ENCODE results near the gene TTLL10.
"Not testable (repeated sequence)": the region's sequence is repeated elsewhere in the genome, so short reads cannot be mapped to it uniquely, and the experiment has no call there.

The TTLL10 gene

DNA sequence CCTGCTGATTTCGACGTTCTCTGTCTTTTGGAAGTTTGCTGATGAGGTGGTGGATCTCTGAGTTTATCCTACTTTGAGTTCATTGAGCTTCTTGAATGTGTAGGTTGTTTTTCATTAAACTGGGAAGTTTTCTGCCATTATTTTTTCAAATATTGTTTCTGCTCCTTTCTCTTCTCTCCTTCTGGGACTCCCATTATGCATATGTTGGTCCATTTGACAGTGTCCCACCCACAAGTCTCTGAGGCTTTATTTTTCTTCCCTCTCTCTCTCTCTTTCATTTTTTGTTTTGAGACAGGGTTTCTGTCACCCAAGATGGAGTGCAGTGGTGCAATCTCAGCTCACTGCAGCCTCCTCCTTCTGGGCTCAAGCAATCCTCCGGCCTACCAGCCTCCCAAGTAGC, 21.0 kb downstream of the TTLL10 start:
- DNase-seq (ENCODE audit: low spot score), result no peak

DNA sequence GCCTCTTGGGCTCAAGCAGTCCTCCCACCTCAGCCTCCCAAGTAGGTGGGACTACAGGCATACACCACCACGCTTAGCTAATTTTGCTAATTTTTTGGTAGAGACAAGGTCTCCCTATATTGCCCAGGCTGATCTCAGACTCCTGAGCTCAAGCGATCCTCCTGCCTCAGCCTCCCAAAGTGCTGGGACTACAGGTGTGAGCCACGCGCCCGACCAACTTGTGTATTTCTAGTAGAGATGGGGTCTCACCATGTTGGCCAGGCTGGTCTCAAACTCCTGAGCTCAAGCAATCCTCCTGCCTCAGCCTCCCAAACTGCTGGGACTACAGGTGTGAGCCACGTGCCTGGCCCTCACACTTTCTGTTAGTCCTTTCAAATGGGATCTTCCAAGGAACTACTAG, 22.0 kb downstream of the TTLL10 start:
- DNase-seq (ENCODE audit: low spot score), result not testable (repeated sequence)

DNA sequence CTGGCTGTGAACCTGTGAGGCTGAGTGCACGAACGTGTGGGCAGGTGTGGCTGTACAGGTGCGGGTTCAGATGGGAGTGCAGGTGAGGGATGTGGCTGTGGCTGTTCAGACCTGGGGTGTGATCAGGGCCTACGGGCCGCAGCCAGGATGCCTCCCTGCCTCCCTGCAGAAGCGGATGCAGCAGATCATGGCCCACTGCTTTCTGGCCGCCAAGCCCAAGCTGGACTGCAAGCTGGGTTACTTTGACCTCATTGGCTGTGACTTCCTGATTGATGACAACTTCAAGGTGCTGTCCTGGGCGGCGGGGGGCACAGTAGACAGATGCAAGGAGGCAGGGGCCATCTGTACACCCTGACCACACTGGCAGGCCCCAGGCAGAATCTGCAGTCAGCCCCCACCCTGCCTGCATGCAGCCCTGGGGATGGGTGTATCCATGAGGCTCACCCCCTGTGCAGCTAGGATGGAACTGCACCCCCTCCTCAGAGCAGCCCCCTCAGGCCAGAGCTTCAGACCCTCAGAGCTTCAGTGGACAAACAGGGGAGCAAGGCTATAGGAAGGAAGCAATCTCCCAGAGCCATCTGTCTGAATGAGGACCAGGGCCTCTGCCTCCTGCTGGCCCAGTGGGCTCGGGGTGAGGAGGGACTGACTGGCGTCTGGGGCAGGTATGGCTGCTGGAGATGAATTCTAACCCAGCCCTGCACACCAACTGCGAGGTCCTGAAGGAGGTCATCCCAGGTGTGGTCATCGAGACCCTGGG, 22.9 kb downstream of the TTLL10 start:
- DNase-seq (ENCODE audit: low spot score), result no peak

DNA sequence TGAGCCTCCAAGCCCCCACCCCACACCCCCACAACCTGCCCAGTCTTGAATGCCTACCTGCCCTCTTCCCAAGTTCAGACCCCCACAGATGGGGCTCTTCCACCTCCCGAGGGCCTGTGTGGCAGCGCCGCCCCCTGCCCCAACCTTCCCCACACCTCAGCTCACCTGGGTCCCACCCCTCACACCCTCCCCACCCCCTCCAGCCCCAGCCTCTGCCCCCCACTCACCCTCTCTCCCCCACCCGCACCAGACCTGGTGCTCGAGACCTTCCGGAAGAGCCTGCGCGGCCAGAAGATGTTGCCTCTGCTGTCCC, 23.5 kb downstream of the TTLL10 start:
- no peak for DNase-seq (ENCODE audit: low spot score)

DNA sequence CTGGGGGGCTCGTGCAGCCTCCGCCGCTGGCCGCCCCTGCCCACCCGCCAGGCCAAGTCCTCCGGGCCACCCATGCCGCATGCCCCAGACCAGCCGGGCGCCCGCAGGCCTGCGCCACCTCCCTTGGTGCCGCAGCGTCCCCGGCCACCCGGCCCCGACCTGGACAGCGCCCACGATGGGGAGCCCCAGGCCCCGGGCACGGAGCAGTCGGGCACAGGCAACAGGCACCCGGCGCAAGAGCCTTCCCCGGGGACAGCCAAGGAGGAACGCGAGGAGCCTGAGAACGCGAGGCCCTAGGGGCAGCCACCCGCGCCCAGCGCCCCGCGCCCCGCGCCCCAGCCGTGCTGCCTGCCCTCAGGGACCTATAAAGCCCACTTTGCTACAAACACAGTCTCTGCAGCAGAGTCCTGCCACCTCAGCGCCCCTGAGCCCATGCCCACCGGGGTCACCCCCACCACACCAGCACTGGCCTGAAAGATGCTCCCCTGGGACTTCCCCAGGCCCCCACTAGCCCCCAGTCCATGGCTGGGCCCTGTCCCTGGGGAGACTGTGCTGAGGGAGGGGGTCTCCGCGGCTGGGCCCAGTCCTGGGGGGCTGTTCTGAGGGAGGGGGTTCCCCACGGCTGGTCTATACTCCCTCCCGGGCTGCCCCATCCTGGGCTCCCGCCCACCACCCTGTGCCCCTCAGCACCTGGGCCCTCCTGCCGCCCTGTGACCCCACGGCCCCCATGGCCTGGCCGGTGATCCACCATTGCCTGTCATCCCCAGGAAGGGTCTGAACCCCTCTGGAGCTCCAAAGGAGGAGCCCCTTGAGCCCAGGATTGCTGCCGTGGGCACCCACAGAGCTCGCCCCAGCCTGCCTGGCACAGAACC, 24.1 kb downstream of the TTLL10 start:
- DNase-seq (ENCODE audit: low spot score), result no peak

DNA sequence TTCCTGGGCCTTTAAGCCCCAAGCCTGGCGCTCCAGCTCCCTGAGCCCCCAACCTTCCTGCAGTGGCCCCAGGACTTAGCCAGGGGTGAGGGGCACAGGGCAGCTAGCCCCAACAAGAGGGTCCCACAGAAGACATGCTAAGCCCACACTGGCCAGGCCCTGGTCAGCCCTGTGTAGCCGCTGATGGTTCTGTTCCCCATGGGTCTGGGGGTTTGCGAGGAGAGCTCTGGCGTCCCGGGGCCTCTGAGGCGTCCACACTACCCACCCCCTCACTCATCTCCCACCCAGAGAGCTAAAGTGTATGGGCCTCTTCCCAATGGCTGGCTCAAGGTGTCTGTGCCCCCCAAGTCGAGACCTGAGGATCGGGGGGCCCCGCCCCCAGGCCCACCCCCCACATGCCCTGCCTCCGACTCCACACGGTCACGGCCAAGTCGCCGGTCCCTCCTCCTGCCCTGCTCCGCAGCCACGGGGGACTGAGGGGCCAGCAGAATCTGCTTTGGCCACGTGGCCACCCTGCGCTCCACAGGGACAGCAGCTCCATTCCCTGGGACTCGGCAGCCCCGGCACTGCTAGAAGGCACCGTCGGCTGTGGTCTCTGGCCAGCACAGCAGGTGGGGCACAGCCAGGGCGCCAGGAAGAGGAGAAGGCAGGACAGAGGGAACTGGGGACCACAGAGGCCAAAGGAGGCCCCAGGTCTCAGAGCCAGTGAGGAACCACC, 24.9 kb downstream of the TTLL10 start:
- no peak for DNase-seq (ENCODE audit: low spot score)

DNA sequence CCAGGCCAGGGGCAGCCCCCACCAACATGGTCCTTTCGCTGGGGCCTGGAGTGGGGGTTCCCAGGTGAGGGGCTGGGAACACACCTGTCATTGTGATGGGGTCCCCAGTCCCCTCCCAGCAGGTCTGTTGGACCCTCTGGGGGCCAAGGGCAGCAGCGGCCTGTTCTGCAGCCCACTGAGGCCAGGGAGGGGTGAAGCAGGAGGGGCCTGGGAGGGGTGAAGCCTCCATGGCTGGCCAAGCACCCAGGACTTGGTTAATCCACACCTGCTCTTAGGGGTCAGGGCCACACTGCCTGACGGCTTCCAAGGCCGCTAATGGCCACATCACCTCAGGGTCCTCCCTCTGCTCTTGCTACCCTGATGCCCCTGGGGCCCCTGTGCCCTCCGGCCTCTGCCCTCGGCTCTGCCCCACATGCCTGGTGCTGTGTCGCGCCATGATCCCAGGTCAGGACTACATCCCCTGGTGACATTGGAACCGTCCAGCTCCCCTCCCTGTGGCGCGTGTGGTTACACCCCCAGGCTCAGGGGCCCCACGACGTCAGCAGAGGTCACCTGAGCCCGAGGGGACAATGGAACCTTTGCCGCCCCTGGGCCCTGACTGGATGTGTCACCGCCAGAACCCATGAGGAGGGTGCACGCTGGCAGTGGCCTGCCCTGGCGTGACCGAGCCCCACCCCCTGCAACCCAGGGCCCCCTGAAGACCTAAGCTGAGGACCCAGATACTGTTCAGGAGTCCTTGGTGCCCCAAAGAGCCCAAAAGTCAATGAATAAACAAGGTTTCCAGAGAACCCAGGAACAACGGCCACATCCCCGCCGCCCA, 25.7 kb downstream of the TTLL10 start:
- DNase-seq (ENCODE audit: low spot score), result no peak

DNA sequence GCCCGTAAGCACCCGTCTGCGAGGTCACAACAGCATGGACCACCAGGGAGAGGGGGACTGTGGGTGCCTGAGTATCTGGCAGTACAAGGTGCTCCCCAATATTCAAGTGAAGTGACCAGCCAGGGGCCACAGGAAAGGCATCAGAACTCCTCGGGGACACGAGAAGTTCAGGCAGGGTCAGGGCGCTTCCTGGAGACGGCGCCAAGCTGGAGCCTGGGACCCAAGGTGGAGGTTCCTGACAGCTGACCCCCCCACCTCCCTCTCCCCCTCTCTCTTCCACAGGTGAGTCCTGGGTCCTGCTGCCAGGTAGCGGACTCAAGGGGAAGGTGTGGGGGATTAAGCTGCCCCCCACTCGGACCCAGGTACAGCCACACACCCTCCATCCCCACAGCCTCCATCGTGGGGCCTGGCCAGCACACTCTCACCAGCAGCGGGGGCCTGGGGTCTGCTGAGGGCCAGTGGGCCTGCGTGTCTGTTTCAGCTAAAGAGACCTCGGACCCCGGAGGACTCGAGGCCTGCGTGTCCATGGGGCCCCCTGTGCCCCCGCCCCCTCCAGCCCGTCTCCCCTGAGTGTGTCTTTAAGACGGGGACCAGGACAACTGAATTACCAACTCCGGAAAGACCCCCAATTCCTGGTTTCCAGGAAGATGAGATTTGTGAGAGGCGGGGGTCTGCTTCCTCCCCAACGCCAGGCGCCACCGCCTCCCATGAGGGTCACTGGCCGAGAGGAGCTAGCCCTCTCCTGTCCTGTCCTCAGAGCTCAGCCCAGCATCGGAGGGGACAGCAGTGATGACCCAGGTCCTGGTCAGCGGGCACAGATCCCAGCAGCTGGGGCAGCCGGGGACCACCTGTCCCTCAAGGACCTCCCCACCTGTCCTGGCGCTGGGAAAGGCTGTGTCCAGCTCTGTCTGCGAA, 26.5 kb downstream of the TTLL10 start:
- DNase-seq (ENCODE audit: low spot score), result no peak

DNA sequence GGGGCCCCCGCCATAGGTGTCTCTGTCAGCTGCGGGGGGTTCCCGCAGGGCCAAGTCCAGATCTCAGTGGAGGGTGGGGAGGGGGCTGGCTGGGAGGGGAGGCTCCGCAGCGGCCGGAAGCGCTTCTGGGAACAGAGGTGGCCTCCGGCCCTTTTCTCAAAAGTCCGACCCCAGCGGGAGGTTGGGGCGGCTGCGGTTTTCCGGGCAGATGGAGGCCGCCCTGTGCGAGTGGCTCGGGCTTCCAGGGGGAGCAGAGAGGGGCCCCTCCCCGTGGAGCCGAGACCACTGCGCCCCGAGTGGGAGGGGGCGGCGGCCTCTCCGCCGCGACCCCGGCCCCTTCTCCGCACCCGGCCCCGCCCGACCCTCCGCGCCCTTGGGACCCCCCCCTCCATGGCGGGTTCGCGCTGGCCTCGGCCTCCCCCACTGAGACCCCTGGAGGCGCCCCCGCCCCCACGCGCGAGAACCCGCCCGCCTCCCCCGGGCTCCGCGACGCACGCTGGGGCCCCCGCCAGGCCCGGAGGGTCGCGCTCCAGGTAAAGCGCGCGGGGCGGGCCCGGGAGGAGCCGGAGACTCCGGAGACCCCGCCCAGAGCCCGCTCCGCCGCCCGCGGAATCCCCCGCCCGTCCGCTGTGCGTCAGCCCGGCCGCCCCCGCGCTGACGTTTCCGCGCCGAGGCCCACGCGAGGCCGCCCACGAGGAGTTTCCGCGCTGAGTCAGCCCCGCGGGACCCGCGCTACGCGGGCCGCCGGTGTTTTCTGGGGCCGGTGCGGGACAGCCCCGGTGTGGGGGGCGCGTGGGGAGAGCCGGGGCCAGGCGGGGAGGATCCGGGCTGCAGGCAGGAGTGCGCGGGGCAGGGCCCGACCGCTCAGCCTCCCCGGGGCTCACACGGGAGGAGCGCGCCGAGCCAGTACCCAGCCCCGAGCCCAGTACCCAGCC, 27.5 kb downstream of the TTLL10 start:
- DNase-seq (ENCODE audit: low spot score), result no peak

DNA sequence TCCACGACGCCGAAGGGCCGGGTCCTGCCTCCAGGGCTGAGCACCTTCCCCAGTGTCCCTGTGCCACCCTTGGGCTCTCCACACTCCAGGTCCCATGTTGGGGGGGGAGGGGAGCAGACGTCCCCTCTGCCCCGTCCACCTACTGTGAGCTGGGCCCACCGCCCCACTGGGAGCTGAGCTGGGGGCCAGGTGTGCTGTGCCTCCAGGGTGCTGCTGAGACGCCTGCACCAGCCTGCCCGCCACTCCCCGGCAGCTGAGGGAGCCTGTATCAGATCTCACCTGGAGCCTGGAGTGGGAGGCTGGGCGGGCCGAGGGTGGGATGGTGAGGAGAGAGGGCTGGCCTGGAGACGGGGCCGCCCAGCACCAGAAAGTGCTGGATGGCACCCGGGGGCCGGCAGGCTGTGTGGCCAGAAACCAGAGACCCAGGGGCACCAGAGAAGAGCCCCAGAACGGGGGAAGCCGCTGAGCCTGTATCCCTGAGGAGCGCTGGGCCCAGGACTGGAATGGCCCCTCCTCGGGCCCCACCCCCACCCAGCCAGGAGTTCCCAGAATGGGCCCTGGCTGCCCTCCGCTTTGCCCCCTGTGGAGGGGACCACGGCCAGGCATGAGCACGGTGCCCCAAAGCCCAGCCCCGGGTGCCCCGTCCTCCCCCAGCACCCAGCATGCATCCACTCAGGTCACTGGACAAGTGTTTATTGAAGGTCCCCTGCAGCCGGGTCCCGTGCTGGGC, 29.3 kb downstream of the TTLL10 start:
- DNase-seq (ENCODE audit: low spot score), result no peak

DNA sequence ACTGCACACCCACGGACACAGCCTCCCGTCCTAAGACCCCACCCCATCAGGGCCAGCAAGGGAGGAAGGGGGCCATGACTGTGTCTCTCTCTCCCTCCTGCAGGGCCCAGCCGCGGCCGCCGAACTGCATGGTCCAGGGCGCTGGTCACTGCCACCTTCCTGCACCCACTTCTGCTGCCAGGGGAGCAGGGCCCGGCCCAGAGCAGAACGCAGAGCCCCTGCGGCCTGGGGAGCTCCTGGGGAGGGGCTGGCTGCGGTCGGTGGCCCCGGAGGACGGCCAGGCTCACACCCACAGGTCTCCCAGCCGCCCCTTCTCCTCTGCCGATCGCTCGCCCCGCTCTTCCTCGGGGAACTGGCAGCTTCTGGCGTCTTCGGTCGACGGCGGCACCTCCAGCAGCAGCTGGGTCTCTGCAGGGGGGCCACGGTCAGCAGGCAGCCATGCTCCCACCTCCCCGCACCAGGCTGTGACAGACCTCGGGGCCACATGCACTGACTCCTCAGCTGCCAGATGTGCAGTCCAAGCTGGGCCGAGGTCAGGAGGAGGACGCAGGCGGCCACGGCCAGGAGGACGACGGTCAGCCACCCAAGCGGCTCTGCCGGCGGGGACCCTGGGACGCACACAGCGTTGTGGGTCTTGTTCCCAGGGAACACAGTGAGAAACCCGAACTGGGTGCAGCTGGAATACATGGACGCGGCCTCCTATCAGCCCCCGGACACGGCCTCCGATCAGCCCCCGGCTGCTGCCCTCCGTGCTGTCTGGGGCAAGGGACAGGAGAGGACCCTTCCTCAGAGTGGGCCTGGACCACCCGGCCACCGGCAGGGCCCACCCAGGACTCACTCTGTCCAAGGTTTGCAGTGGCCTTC, 30.1 kb downstream of the TTLL10 start:
- DNase-seq (ENCODE audit: low spot score), result no peak

DNA sequence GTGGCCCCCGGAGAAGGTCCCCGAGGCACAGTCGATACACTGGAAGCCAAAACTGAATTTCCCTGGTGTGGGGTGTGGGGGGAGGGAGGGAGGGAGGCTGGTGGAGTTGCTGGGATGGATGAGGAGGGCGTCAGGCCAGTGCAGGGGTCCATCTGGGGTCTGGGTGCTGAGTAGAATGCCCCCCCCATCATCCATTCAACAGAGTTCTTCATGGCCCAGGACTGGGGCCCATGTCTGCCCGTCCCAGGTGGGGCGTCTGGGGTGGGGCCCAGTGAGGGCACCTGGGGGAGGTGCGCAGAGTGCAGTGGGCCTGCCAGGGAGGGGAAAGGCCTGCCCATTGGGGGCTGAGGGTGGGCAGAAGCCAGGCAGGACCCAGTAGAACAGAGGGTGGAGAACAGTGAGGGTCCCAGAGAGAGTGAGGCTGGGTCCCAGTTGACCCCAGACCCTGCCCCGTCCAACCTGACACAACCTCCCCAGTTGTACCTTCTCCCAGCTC, 30.8 kb downstream of the TTLL10 start:
- DNase-seq (ENCODE audit: low spot score), result no peak

DNA sequence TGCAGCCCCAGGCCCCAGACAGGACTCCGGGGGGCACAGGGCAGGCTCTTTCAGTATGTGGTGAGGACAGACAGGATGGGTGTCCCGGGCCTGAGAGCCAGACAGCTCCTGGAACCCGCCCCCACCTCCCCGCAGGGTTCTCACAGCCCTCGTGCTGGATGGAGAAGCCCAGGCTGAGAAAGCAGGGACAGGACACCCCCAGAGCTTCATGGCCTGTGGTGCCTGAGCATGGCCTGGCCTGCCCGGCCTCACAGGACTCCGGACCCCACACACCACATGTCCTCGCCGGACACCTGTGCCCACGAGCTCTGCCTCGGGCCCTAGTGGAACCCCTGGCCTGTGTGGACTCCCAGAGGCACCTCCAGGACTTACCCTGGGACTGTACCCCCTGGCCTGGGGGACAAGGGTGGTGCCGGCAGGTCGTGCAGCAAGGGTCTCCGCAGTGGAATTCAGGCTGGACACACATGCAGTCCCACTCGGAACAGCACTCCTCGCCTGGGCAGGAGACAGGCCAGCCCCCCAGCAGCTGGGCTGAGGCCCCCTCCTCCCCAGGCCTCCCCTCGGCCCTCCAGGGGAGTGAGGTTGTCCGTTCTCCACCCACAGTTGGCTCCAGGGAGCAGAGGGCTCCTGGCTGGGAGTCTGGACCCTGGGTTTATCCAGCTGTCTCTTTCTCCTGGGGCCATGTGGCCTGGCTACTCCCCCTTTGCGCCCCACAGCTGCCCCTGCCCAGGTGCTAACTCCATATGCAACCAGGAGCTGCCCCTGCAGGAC, 31.5 kb downstream of the TTLL10 start:
- DNase-seq (ENCODE audit: low spot score), result no peak

DNA sequence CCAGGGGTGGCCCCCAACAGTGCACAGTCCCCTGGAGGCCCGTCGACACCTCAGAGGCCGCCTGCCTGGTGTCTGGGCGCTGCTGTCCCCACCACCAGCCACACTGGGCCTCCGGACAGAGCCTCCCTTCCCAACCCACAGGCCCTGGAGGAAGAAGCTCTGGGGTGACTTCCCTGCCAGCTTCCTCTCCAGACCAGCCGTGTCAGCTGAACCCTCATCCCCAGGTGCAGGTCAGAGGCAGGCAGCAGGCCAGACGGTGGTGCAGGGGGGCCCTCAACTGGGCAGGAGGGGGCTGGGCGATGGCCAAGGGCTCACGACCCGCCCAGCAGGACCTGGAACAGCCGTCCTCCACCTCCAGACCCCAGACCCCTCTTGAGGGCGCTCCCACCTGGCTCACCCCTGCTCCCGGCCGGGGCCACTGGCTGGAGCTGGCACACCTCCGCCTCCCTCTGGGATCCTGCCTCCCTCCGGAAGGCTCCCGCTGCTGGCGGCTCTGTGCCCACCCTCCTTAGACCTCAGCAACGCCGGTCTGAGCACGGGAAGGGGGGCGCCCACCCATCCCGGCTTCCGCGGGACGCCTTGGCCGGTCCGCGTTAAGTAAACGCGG, 32.2 kb downstream of the TTLL10 start:
- DNase-seq (ENCODE audit: low spot score), result no peak

DNA sequence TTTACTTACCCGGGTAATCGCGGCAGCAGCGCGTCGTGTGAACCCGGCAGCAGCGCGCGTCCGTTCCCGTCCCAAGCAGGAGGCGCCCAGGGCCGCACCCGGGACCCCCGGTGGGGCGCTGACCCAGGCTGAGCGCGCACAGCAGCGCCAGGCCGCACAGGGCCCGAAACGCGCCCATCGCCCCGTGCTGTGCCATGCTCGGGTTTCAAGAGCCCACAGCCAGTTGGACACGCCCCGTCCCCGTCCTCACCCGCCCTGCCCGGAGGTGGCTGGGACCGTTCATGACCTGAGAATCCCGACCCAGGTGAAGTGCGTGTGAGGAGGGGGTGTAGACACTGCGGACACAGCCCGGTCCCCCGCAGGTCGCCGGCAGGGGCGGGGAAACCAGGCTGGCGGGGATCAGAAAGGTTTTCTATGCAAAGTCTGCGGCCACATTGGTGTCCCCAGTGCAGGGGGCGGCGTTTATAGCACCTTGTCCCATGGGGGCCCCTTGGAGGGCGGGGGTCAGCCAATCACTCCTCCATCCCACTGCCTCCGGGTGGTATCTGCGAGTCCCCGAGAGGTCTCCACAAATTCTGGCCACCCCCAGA, 32.8 kb downstream of the TTLL10 start, which contains the start of gene TNFRSF18:
TNFRSF18 (minus strand) TSS at position 217 of the 590 bp plus-strand sequence; CDS start at position 196, 21 bp downstream.
- DNase-seq (ENCODE audit: low spot score), result no peak

DNA sequence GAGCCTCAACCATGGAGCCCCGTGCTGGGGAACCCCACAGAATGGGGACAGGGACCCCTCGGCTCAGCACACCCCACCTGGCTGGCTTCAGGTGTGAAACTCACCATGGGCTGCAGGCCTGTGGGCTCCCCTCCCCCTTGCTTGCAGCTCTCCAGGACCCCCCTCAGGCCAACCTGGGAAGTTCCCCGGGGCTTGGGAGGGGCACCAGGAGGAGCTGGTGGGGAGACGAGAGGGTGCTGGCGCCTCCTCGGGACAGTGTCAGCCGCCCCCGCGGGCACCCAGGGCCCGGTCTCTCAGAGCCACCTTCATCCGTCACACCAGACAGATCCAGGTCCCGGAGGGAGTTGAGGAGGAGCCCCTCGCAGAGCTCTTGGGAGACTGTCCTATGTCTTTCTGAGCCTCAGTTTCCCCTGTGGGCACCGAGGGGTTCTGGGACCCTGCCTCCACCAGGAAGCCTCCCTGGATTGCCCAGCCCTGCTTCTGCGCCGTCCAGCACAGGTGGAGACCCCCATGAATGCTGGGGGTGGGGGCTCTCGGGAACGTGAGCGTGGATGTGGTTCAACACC, 33.4 kb downstream of the TTLL10 start:
- no peak for DNase-seq (ENCODE audit: low spot score)
